HEK293 (cell line): ENCODE data around the gene UBQLN1.

Experiments used
- GLI2 ChIP-seq: fragments of 450-650 bp; formaldehyde crosslinking; IDR thresholded peaks from 2 replicates; pipeline ENCODE4; 2017; ENCODE audit warnings: missing biosample characterization, missing genetic modification characterization, low read depth, borderline replicate concordance
- GLIS2 ChIP-seq: fragments of 450-650 bp; formaldehyde crosslinking; IDR thresholded peaks from 2 replicates; pipeline ENCODE4 v1.5.1; 2016; ENCODE audit warnings: missing biosample characterization, missing genetic modification characterization
- MEIS1 ChIP-seq: sonication (generic); formaldehyde crosslinking; IDR thresholded peaks from 2 replicates; pipeline ENCODE4 v1.8.1; 2022; ENCODE audit warnings: missing genetic modification reagents, mild to moderate bottlenecking, borderline replicate concordance
- RBAK ChIP-seq: fragments of 450-650 bp; formaldehyde crosslinking; IDR thresholded peaks from 2 replicates; pipeline ENCODE4 v1.5.1; 2016; ENCODE audit warnings: missing biosample characterization, missing genetic modification characterization
- SALL2 ChIP-seq: fragments of 450-650 bp; formaldehyde crosslinking; IDR thresholded peaks from 2 replicates; pipeline ENCODE4 v1.5.0; 2017; ENCODE audit warnings: missing biosample characterization, mild to moderate bottlenecking, missing genetic modification characterization, borderline replicate concordance
- SP3 ChIP-seq: fragments of 450-650 bp; formaldehyde crosslinking; IDR thresholded peaks from 2 replicates; pipeline ENCODE4 v1.5.1; 2016; ENCODE audit warnings: missing biosample characterization, missing genetic modification characterization
- SP7 ChIP-seq: fragments of 450-650 bp; formaldehyde crosslinking; IDR thresholded peaks from 2 replicates; pipeline ENCODE4 v1.5.1; 2016; ENCODE audit warnings: missing biosample characterization, missing genetic modification characterization
- YY2 ChIP-seq: fragments of 450-650 bp; formaldehyde crosslinking; IDR thresholded peaks from 2 replicates; pipeline ENCODE4 v1.5.1; 2016; ENCODE audit warnings: missing biosample characterization, missing genetic modification characterization
- ZBTB7A ChIP-seq: fragments of 450-650 bp; formaldehyde crosslinking; IDR thresholded peaks from 2 replicates; pipeline ENCODE4 v1.5.1; 2016; ENCODE audit warnings: low read depth, missing biosample characterization, missing genetic modification characterization
- ZBTB8A ChIP-seq: fragments of 450-650 bp; formaldehyde crosslinking; IDR thresholded peaks from 2 replicates; pipeline ENCODE4 v1.5.1; 2016; ENCODE audit warnings: missing biosample characterization, missing genetic modification characterization
- ZFHX2 ChIP-seq: fragments of 450-650 bp; formaldehyde crosslinking; conservative IDR thresholded peaks from 2 replicates; pipeline ENCODE4 v1.5.1; 2016; ENCODE audit warnings: missing biosample characterization, missing genetic modification characterization
- ZFP37 ChIP-seq: fragments of 450-650 bp; formaldehyde crosslinking; IDR thresholded peaks from 2 replicates; pipeline ENCODE4 v1.5.1; 2016; ENCODE audit warnings: missing biosample characterization, missing genetic modification characterization
- ZNF114 ChIP-seq: fragments of 450-650 bp; formaldehyde crosslinking; IDR thresholded peaks from 2 replicates; pipeline ENCODE4 v1.5.0; 2017; ENCODE audit warnings: missing biosample characterization, missing genetic modification characterization
- ZNF121 ChIP-seq: fragments of 450-650 bp; formaldehyde crosslinking; IDR thresholded peaks from 2 replicates; pipeline ENCODE4 v1.5.1; 2016; ENCODE audit warnings: missing biosample characterization, missing genetic modification characterization
- ZNF148 ChIP-seq: fragments of 450-650 bp; formaldehyde crosslinking; IDR thresholded peaks from 2 replicates; pipeline ENCODE4 v1.5.0; 2017; ENCODE audit warnings: missing biosample characterization, missing genetic modification characterization, borderline replicate concordance
- ZNF184 ChIP-seq: fragments of 450-650 bp; IDR thresholded peaks from 2 replicates; pipeline ENCODE4 v1.5.1; 2018; ENCODE audit warnings: missing biosample characterization, mild to moderate bottlenecking, missing genetic modification characterization
- ZNF211 ChIP-seq: fragments of 450-650 bp; formaldehyde crosslinking; IDR thresholded peaks from 2 replicates; pipeline ENCODE4 v1.5.1; 2016; ENCODE audit warnings: low read depth, missing biosample characterization, missing genetic modification characterization
- ZNF266 ChIP-seq: fragments of 450-650 bp; formaldehyde crosslinking; IDR thresholded peaks from 2 replicates; pipeline ENCODE4 v1.5.1; 2016; ENCODE audit warnings: missing biosample characterization, missing genetic modification characterization, low read depth
- ZNF302 ChIP-seq: fragments of 450-650 bp; formaldehyde crosslinking; IDR thresholded peaks from 2 replicates; pipeline ENCODE4 v1.5.1; 2016; ENCODE audit warnings: missing biosample characterization, missing genetic modification characterization, low read depth
- ZNF324 ChIP-seq: fragments of 450-650 bp; formaldehyde crosslinking; IDR thresholded peaks from 2 replicates; pipeline ENCODE4 v1.5.1; 2016; ENCODE audit warnings: missing biosample characterization, missing genetic modification characterization
- ZNF362 ChIP-seq: fragments of 450-650 bp; formaldehyde crosslinking; IDR thresholded peaks from 2 replicates; pipeline ENCODE4 v1.5.1; 2016; ENCODE audit warnings: missing biosample characterization, missing genetic modification characterization
- ZNF426 ChIP-seq: fragments of 450-650 bp; formaldehyde crosslinking; IDR thresholded peaks from 2 replicates; pipeline ENCODE4 v1.5.1; 2017; ENCODE audit warnings: missing biosample characterization, missing genetic modification characterization, mild to moderate bottlenecking, inconsistent platforms, moderate library complexity
- ZNF548 ChIP-seq: fragments of 450-650 bp; formaldehyde crosslinking; IDR thresholded peaks from 2 replicates; pipeline ENCODE4 v1.5.1; 2016; ENCODE audit warnings: missing biosample characterization, missing genetic modification characterization
- ZNF558 ChIP-seq: fragments of 450-650 bp; formaldehyde crosslinking; IDR thresholded peaks from 2 replicates; pipeline ENCODE4 v1.5.1; 2016; ENCODE audit warnings: missing biosample characterization, missing genetic modification characterization
- ZNF560 ChIP-seq: fragments of 450-650 bp; formaldehyde crosslinking; IDR thresholded peaks from 2 replicates; pipeline ENCODE4 v1.5.1; 2017; ENCODE audit warnings: missing biosample characterization, missing genetic modification characterization, borderline replicate concordance
- ZNF571 ChIP-seq: fragments of 450-650 bp; formaldehyde crosslinking; IDR thresholded peaks from 2 replicates; pipeline ENCODE4 v1.5.0; 2017; ENCODE audit warnings: missing biosample characterization, missing genetic modification characterization
- ZNF658 ChIP-seq: fragments of 450-650 bp; formaldehyde crosslinking; IDR thresholded peaks from 2 replicates; pipeline ENCODE4; 2016; ENCODE audit warnings: missing biosample characterization, missing genetic modification characterization
- ZNF701 ChIP-seq: fragments of 450-650 bp; formaldehyde crosslinking; IDR thresholded peaks from 2 replicates; pipeline ENCODE4 v1.5.1; 2016; ENCODE audit warnings: missing biosample characterization, missing genetic modification characterization
- ZNF837 ChIP-seq: fragments of 450-650 bp; formaldehyde crosslinking; IDR thresholded peaks from 2 replicates; pipeline ENCODE4 v1.5.1; 2016; ENCODE audit warnings: missing biosample characterization, missing genetic modification characterization
- TF ChIP-seq, protein P1 (sequence below): fragments of 450-650 bp; formaldehyde crosslinking; IDR thresholded peaks from 2 replicates; pipeline ENCODE4 v1.5.1; 2016; ENCODE audit warnings: missing biosample characterization, missing genetic modification characterization, borderline replicate concordance
- TF ChIP-seq, protein P2 (sequence below): fragments of 450-650 bp; formaldehyde crosslinking; IDR thresholded peaks from 2 replicates; pipeline ENCODE4 v1.5.1; 2016; ENCODE audit warnings: missing biosample characterization, missing genetic modification characterization
- TF ChIP-seq, protein P3 (sequence below): fragments of 450-650 bp; formaldehyde crosslinking; IDR thresholded peaks from 2 replicates; pipeline ENCODE4 v1.5.1; 2016; ENCODE audit warnings: missing biosample characterization, missing genetic modification characterization

Gene UBQLN1

GRCh38 chr9:83707768-83708514 is at the start of gene UBQLN1 (continued):
- TF ChIP-seq, protein P1, sequence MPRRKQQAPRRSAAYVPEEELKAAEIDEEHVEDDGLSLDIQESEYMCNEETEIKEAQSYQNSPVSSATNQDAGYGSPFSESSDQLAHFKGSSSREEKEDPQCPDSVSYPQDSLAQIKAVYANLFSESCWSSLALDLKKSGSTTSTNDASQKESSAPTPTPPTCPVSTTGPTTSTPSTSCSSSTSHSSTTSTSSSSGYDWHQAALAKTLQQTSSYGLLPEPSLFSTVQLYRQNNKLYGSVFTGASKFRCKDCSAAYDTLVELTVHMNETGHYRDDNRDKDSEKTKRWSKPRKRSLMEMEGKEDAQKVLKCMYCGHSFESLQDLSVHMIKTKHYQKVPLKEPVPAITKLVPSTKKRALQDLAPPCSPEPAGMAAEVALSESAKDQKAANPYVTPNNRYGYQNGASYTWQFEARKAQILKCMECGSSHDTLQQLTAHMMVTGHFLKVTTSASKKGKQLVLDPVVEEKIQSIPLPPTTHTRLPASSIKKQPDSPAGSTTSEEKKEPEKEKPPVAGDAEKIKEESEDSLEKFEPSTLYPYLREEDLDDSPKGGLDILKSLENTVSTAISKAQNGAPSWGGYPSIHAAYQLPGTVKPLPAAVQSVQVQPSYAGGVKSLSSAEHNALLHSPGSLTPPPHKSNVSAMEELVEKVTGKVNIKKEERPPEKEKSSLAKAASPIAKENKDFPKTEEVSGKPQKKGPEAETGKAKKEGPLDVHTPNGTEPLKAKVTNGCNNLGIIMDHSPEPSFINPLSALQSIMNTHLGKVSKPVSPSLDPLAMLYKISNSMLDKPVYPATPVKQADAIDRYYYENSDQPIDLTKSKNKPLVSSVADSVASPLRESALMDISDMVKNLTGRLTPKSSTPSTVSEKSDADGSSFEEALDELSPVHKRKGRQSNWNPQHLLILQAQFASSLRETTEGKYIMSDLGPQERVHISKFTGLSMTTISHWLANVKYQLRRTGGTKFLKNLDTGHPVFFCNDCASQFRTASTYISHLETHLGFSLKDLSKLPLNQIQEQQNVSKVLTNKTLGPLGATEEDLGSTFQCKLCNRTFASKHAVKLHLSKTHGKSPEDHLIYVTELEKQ: no peak
- no peak for TF ChIP-seq ZNF302 (tag by site-specific recombination)
- TF ChIP-seq SP3: peak; percentile 48
- no peak for TF ChIP-seq MEIS1 (CRISPR knock-in tag)
- peak; percentile 57 for TF ChIP-seq SP7 (tag by site-specific recombination)
- no peak for TF ChIP-seq ZNF148 (tag by site-specific recombination)
- no peak for TF ChIP-seq ZNF211 (tag by site-specific recombination)
- TF ChIP-seq ZNF837 (tag by site-specific recombination): no peak
- no peak for TF ChIP-seq GLIS2 (tag by site-specific recombination)
- TF ChIP-seq ZFP37 (tag by site-specific recombination): no peak; the same call in 1 of the 2 replicates
- TF ChIP-seq ZBTB8A: no peak; the same call in 1 of the 2 replicates
- no peak for TF ChIP-seq ZNF324
- no peak for TF ChIP-seq ZNF548
- TF ChIP-seq ZNF658 (tag by site-specific recombination): no peak
- TF ChIP-seq, protein P2, sequence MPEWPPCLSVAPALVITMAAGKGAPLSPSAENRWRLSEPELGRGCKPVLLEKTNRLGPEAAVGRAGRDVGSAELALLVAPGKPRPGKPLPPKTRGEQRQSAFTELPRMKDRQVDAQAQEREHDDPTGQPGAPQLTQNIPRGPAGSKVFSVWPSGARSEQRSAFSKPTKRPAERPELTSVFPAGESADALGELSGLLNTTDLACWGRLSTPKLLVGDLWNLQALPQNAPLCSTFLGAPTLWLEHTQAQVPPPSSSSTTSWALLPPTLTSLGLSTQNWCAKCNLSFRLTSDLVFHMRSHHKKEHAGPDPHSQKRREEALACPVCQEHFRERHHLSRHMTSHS: no peak
- TF ChIP-seq RBAK: no peak
- no peak for TF ChIP-seq ZNF184
- no peak for TF ChIP-seq ZNF560 (tag by site-specific recombination)
- no peak for TF ChIP-seq ZNF266 (tag by site-specific recombination)
- TF ChIP-seq ZNF701 (tag by site-specific recombination): no peak
- no peak for TF ChIP-seq GLI2 (tag by site-specific recombination)
- no peak for TF ChIP-seq SALL2 (tag by site-specific recombination)
- TF ChIP-seq, protein P3, sequence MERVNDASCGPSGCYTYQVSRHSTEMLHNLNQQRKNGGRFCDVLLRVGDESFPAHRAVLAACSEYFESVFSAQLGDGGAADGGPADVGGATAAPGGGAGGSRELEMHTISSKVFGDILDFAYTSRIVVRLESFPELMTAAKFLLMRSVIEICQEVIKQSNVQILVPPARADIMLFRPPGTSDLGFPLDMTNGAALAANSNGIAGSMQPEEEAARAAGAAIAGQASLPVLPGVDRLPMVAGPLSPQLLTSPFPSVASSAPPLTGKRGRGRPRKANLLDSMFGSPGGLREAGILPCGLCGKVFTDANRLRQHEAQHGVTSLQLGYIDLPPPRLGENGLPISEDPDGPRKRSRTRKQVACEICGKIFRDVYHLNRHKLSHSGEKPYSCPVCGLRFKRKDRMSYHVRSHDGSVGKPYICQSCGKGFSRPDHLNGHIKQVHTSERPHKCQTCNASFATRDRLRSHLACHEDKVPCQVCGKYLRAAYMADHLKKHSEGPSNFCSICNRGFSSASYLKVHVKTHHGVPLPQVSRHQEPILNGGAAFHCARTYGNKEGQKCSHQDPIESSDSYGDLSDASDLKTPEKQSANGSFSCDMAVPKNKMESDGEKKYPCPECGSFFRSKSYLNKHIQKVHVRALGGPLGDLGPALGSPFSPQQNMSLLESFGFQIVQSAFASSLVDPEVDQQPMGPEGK (tag by site-specific recombination): peak; percentile 16
- no peak for TF ChIP-seq ZNF426
- no peak for TF ChIP-seq ZNF114 (tag by site-specific recombination)
- TF ChIP-seq ZNF121 (tag by site-specific recombination): no peak
- no peak for TF ChIP-seq ZNF362
- no peak for TF ChIP-seq ZNF558 (tag by site-specific recombination)
- TF ChIP-seq ZBTB7A (tag by site-specific recombination): no peak
- TF ChIP-seq ZFHX2 (tag by site-specific recombination): no peak
- no peak for TF ChIP-seq ZNF571 (tag by site-specific recombination)
- 0 out of 2 replicates have a peak, but pooled peaks have one; percentile 34 for TF ChIP-seq YY2 (tag by site-specific recombination)
